ENCODE data around the gene CAMK1.

The CAMK1 gene

DNA sequence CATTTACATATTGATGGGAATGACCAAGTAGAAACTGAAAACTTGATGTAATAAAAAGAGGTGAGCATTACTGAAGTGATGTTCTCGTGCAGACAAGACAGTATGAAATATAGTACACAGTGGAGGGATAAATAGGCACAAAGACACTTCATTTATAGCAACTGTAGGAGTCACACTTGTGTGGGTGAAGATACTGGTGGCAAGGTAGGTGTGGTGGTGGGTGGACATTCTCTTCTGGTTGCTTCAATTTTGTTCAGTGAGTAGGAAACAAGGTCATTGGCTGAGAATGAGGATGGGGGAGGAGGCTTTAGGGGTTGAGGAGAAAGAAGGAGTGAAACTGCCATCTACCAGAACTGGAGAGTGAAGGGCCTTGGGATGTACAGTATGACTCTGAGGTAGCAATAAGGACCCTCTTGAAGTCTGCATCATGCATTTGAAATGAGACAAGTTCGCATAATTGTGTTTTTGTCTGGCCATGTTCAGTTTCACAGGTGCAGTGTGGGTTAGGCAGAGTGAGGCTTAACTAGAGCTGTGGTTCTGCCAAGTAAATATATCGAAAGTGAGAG lies 59.5 kb downstream of the CAMK1 start:
- DNase-seq (ENCODE audit: low read depth), result no peak
